NCI-H1694 treated with DMSO at 0.1 percent for 48 hours (cell line): ENCODE results near the gene ATF3.

ENCODE experiments used
- DNase-seq: peaks from one replicate; lab custom pipeline; 2025; lab: John Stamatoyannopoulos, UW

ATF3 gene

GRCh38 chr1:212609701-212610574 is 1.4 kb downstream of the ATF3 start:
- DNase-seq = no peak

GRCh38 chr1:212610575-212610967 is 2.0 kb downstream of the ATF3 start:
- DNase-seq = no peak

- no peak for DNase-seq
Measured at GRCh38 chr1:212611000-212611948, 2.7 kb downstream of the ATF3 start.

GRCh38 chr1:212612041-212612961 is 3.7 kb downstream of the ATF3 start:
- DNase-seq = no peak

GRCh38 chr1:212613440-212614335 is 5.1 kb downstream of the ATF3 start:
- no peak for DNase-seq

GRCh38 chr1:212614453-212615200 is 6.1 kb downstream of the ATF3 start:
- no peak for DNase-seq

- DNase-seq = no peak
Measured at GRCh38 chr1:212615201-212615470, 6.6 kb downstream of the ATF3 start.

GRCh38 chr1:212618466-212619210 is 10.1 kb downstream of the ATF3 start:
- DNase-seq = no peak

- DNase-seq = no peak
Measured at GRCh38 chr1:212620293-212620692, 11.7 kb downstream of the ATF3 start.

- DNase-seq = no peak
Measured at GRCh38 chr1:212621043-212621948, 12.7 kb downstream of the ATF3 start.

GRCh38 chr1:212621949-212622305 is 13.4 kb downstream of the ATF3 start:
- no peak for DNase-seq

GRCh38 chr1:212622467-212622866 is 13.9 kb downstream of the ATF3 start:
- no peak for DNase-seq

- no peak for DNase-seq
Measured at GRCh38 chr1:212622906-212623305, 14.3 kb downstream of the ATF3 start.

GRCh38 chr1:212623603-212624002 is 15.0 kb downstream of the ATF3 start:
- no peak for DNase-seq

GRCh38 chr1:212624976-212625501 is 16.5 kb downstream of the ATF3 start:
- DNase-seq = no peak

- DNase-seq = no peak
Measured at GRCh38 chr1:212625781-212626450, 17.4 kb downstream of the ATF3 start.

- DNase-seq = no peak
Measured at GRCh38 chr1:212628046-212628445, 19.5 kb downstream of the ATF3 start.
